GM19328 (cell line): Measurements from ENCODE around the gene NPHP4.

Source experiments
- ATAC-seq: cut with Tn5 transposase; IDR thresholded peaks from one replicate; pipeline ENCODE4 v1.9.1; 2021; ENCODE audit warnings: mild to moderate bottlenecking, moderate library complexity; ENCODE audit not compliant: unreplicated experiment

Gene NPHP4

DNA sequence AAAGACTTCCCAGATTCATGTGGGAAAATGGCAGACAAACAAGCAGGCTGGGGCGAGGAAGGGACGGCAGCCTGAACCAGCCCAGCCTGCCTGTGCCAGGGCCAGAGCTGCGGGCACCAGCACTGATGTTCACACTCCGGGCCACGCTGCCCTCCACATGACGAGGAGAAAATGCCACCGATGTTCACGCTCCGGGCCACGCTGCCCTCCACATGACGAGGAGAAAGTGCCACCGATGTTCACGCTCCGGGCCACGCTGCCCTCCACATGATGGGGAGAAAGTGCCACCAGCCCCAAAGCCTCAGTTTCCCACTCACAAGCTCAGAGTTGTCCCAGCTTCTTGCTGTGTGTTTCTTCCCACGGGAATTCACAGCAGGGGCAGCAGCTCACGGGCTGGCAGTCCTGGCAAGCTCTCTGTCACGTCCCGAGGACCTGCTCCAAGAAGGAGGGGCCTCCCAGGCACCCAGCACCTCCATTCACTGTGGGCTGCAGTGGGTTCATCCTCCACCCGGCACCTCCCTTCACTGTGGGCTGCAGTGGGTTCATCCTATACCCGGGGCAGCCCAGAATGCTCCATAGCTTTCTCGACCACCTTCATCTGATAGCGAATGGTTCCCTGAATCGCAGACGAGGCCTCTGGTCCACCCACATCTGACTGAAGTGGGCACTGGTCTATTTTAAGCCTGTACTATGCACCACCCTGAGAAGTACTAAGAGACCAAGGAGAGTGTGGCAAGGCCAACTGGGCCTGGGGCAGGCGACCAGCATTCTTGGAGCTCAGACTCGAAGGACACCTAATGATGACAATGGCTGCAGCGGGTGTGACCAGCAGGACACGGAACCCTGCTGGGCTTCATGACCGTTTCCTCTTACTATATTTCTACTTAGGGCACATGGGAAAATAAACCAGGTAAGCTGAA, 108.8 kb downstream of the NPHP4 start:
- no peak for ATAC-seq

GRCh38 chr1:5882367-5883128, 109.7 kb downstream of the NPHP4 start:
- no peak for ATAC-seq

DNA sequence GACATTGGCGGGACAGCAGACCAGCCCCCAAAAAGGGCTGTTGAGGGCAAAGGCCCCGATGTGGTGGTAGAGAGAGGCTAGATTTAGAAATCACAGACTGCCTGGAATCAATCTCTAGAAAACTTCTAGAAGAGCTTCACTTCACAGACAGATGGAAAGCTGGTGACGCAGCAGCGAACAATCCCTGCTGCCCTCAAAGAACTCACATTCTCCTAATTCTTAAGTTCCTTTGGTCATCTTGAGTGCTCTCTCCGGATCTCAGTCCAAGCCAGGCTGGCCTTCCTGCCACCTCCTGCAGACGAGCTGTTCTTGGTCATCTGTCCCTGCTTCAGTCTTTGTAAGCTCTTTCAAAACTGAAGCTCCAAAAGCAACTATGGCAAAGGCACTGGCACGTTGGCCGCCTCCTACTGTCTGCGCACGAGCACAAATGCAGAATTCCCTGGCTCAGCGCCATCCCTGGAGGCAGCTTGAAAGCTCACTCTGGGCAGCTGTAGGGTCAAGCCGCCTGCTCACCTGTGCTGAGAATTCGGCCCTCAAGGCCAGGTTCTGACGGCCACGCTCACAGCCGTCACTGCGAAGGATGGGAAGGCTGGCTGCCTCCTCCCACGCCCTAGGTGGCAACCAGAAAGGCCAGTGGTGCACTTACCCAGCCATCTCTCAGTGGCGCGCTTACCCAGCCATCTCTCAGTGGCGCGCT, 110.6 kb downstream of the NPHP4 start:
- no peak for ATAC-seq

DNA sequence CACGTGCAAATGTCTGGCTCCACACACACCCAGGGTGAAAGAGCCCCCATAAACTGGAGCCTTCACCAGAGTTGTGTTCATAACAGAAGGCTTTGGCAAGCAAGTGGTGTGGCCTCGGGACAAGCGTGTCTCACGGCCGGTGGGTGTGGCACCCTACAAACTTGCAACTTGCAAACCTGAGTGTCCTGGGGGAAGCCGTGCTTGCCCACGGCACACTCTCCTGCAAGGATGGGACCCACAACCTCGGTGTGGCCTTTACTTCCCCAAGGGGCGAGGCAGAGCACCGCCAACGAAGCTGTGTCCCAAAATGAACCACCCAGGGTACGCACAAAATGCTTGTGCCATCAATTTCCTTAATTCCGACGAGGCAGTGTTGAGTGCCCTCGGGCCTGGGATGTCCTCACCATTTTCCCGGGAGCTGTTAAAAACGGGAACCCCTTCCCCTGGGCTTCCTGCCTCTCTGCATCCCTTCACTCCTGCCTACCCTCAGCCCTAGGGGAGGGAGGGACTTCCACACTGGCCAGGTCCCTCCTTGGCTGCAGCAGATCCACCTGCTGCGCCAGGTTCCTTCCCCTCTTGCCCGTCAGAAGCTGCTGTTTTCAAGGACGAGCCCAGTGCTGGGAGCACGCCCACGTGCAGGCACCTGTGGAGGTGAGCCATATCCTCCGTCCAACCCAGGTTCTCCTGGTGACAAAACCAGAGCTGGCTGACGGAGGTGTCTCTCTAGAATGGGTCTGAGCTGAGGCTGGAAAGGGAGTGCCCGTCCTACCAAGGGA, 111.4 kb downstream of the NPHP4 start:
- no peak for ATAC-seq

- no peak for ATAC-seq
Observed at GRCh38 chr1:5879421-5879820, 112.8 kb downstream of the NPHP4 start.

- no peak for ATAC-seq
Observed at GRCh38 chr1:5878971-5879370, 113.3 kb downstream of the NPHP4 start.

DNA sequence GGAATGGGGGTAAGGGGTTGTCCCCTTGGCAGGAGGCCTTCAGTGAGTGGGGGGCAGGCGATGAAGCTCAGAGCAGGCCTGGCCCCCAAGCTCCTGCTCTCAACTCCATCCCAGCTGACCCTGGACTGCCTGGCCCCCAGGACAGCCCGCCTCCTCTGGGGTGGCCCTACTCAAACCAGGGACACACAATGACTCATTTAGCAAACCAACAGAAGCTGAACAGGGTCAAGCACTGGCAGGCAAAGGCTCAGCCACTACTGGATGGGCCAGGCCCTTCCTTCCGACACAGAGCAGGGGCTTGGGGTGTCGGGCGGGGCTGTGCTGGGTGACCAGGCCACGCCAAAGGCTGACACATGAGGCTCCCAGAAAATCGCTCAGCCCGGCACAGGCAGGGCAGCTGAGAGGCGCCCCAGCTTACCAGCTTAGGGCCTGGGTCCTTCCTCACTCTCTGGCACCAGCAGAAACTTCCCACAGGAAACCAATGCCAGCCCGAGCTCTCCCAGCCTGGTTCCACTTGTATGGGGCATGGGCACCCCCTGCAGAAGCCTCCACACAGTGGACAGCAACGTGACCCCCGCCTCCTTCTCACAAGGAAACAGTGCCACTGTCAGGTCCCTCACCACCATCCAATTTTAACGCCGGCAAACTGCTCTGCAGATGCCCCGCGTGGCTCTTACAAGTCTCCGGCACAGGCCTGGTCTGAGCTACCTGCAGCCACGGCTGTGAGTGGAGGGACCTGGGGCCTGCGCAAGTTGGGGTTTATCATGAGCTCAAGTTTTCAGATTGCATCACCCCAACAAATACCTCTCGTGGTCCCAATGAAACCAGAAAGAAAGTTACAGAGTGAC, 114.3 kb downstream of the NPHP4 start:
- no peak for ATAC-seq

DNA sequence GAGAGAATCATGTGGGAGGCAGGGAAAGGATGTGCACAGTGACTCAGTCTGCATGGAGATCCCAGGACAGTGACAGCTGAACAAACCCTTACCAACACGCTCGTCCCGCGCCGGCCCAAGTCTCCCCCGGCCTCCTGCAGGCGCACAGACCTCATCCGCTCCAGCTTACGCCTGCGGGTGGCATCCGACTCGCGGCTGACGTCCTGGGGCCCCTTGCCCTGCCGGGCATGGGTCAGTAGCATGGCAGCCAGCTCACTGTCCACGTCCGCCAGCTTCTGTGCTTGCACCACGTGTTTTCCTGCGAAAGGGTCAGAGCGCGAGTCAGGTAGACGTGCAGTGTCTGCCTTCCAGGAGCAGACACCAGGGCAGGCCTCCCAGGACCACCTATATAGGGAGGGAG, 115.2 kb downstream of the NPHP4 start:
- ATAC-seq: no peak

DNA sequence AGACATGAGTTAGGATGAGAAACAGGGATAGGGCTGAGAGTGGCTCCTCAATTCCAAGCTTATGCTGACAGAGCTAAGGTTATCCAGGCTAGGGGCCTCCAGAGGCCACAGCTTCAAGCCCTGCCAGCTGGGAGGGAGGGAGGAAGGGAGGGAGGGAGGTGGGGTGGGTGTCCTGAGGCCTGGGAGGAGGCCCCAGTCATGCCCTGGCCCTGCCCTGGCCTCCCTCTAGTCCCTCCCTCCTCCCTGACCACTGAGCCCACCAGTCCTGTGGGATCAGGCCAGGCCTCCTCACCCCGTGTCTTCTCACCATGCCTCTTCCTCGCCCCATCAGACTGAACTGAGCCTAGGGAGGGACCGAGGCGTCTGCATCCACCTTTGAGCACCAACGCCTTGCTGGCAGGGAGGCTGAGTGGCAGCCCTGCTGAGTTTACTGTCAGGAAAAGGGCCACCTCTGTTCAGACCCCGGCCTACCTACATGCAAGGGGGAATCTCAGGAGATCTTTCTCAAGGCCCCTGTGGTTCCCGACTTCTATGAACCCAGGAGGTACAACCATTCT, 116.1 kb downstream of the NPHP4 start:
- ATAC-seq: no peak

- ATAC-seq: no peak
Observed at GRCh38 chr1:5875345-5875910, 116.8 kb downstream of the NPHP4 start.

DNA sequence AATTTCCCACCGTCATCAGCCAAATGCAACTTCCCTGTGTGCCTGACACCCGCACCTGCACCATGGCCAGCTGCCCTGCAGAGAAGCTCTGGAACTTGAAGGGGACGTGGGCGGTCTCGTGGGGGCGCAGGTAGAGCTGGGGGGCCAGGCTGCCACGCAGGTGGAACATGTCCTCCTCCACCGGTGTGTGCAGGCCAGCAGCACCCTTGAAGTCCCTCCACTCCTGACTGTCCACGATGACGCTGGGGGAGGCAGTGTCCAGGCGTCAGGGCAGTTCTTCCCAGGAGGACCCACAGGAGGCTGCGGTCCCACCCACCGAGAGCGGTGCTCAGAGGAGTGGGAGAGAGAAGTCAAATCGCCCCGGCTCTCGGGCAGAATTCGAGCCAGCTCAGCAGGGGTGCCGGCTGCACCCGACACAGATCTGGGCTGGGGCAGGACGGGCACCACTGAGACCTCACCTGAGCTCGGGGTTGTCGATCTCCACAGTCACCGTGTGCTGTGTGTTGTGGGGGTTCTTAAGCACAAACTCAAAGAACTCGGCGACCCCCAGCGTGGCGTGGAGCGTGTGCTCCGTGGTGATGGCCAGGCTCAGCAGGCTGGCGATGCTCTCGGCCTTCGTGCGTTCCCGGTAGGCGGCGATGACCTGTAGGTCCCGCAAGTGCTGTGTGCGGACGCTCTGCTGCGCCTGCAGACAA, 117.7 kb downstream of the NPHP4 start:
- ATAC-seq: no peak

- no peak for ATAC-seq
Observed at GRCh38 chr1:5873556-5873955, 118.7 kb downstream of the NPHP4 start.

DNA sequence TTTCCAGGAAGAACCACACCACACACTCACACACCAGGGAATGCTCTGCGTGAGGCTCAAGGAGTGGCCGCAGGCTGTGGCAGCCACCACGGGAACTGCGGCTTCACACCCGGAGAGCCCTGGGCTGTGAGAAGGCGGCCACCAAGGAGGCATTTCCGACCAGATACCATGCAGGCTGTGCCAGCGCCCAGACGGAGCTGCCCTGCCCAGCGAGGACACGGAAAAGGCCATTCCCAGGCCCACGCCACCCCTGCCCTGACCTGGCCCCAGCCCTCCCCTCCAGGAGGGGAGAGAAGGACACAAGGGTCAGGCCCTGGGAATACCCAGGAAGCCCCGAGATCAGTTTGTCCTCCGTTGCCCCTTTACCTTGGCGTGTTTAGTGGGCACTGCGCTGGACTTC, 119.3 kb downstream of the NPHP4 start:
- ATAC-seq: no peak

GRCh38 chr1:5868931-5869500, 123.2 kb downstream of the NPHP4 start:
- no peak for ATAC-seq

GRCh38 chr1:5865774-5866173, 126.5 kb downstream of the NPHP4 start:
- ATAC-seq: no peak

DNA sequence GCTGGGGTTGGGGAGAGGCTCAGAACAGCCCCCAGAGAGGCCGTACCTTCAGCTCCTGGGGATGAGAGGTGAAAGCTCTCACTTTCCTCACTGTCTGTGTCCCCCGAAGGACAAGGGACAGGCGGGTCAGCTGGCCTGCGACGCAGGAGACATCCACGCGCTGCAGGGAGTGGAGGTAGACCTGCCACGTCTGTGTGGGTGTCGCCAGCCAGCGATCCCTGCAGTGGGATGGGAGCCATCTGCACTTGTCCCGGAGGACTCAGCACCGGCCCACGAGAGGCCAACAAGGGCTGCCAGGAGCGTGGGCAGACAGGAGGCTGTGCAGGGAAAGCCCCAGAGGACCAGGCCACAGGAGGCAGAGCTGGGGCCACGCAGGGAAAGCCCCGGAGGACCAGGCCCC, 127.2 kb downstream of the NPHP4 start:
- ATAC-seq: no peak

- ATAC-seq: no peak
Observed at GRCh38 chr1:5864256-5864655, 128.0 kb downstream of the NPHP4 start.

DNA sequence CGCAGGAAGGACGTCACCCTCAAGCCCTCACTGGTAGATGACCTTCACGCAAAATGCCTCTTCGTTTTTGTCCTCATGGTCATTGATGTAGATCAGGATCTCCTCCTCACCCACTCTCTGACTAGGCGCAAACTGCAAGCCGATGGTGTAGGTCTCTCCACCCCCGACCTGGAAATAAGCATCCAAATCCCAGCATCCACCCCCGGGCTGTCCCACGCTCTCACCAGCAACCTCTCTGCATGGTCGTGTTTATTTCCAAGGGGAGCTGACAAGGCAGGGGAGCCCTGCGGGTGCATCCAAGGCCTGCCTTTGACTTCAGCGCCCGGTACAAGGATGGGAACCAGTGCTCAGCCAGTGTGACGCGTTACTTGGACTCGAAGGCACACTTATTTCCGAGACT, 129.0 kb downstream of the NPHP4 start:
- no peak for ATAC-seq
